Lung (tissue), 12 donors: ENCODE data around the gene PCDHGC5. TPM values are rescaled to one million over a fixed set of nuclear protein-coding genes. Genes with fewer than 3 reads are reported as not detected.

Experiments used
- ATAC-seq: fragments of 200-7000 bp; cut with Tn5 transposase; one replicate; pipeline ENCODE4 v1.9.1; 2020; ENCODE audit warnings: moderate number of reproducible peaks; ENCODE audit not compliant: insufficient read depth, low FRiP score
- DNase-seq, 3 donors: peaks; one replicate each; pipeline ENCODE4 v3.0.0-alpha.2; 2013 to 2017
- H3K27ac ChIP-seq, 2 donors: one replicate each; pipeline ENCODE4 v1.5.1; 2013; ENCODE audit warnings: mild to moderate bottlenecking in 2 of 2, moderate library complexity in 2 of 2, control low read depth in 1 of 2, inconsistent platforms in 1 of 2, low read depth in 1 of 2, low read length in 1 of 2
- H3K27me3 ChIP-seq, 3 donors: one replicate each; pipeline ENCODE4 v1.5.1; 2013; ENCODE audit warnings: low read length in 2 of 3; ENCODE audit not compliant: control insufficient read depth in 3 of 3, insufficient read depth in 3 of 3
- H3K36me3 ChIP-seq, 4 donors: one replicate each; pipeline ENCODE4 v1.5.1; 2013; ENCODE audit warnings: low read length in 4 of 4, mild to moderate bottlenecking in 1 of 4, moderate library complexity in 1 of 4; ENCODE audit not compliant: control insufficient read depth in 4 of 4, insufficient read depth in 4 of 4
- H3K4me1 ChIP-seq, 5 donors: one replicate each; pipeline ENCODE4 v1.5.1; 2013; ENCODE audit warnings: low read length in 5 of 5, mild to moderate bottlenecking in 2 of 5, moderate library complexity in 1 of 5; ENCODE audit not compliant: control insufficient read depth in 5 of 5, insufficient read depth in 5 of 5
- H3K4me3 ChIP-seq: one replicate; pipeline ENCODE4 v1.5.1; 2013; ENCODE audit warnings: mild to moderate bottlenecking, control low read depth, moderate library complexity
- H3K9ac ChIP-seq, 2 donors: one replicate each; pipeline ENCODE4 v1.5.1; 2013; ENCODE audit warnings: low read length in 2 of 2, control low read depth in 1 of 2; ENCODE audit not compliant: insufficient read depth in 1 of 2
- H3K9me3 ChIP-seq, 4 donors: one replicate each; pipeline ENCODE4 v1.5.1; 2013; ENCODE audit warnings: low read length in 3 of 4, mild to moderate bottlenecking in 1 of 4, moderate library complexity in 1 of 4; ENCODE audit not compliant: control insufficient read depth in 4 of 4, insufficient read depth in 3 of 4
- CTCF ChIP-seq: IDR thresholded peaks from 2 replicates; pipeline ENCODE4 v1.5.1; 2012; ENCODE audit warnings: mild to moderate bottlenecking; ENCODE audit errors: control extremely low read depth, extremely low read depth
- WGBS, 2 donors: extraction: QIAGEN DNeasy Blood & Tissue Kit; methylation state at CpG; one replicate each; pipeline ENCODE4 v1.1.7; 2013; 5-methylcytosine and 5-hydroxymethylcytosine counted together
- polyA plus RNA-seq, 2 donors: library from polyadenylated mRNA; stranded (reverse); fragments of 200-250 nt; gene quantifications; one replicate each; pipeline ENCODE4 v1.2.1, GENCODE V29; 2013
- total RNA-seq, 2 donors: library from RNA; depleted of rRNA in 1 of 2; stranded (reverse); fragments of >200 nt in 1 of 2; gene quantifications; one replicate each; pipeline ENCODE4 v1.2.1, GENCODE V29; 2014 to 2021
- donor health status: control.
- donor health status: control.
- donor health status: Bipolar disorder and iron deficiency.
- donor health status: healthy.
- donor health status: DM: yes; HTN: yes; CAD: no.

The PCDHGC5 gene
- total and polyA plus RNA-seq, 4 donors: 0.14 to 5.1 (median 1.5) TPM

GRCh38 chr5:141515946-141516671, 27.2 kb downstream of the PCDHGC5 start:
- H3K4me1 ChIP-seq: peaks cover 11 to 73% (median 23%) of the 10 kb centered on the region in 5 donors
- WGBS, 2 donors: 74 to 89% methylated on average over 4 of the region's 4 CpGs
- ATAC-seq (no peak), DNase-seq (no peak)
- no peaks in the 10 kb centered on the region for H3K9me3 ChIP-seq
- no peak for TF ChIP-seq CTCF
- peaks cover 6 to 37% (median 16%) of the 10 kb centered on the region in 4 donors for H3K36me3 ChIP-seq
- no peaks in the 10 kb centered on the region for H3K27me3 ChIP-seq
- H3K27ac ChIP-seq: peak overlapping the region in 1 of 2 donors; percentile 59
- no peak overlapping the region for H3K9ac ChIP-seq
- no peak overlapping the region for H3K4me3 ChIP-seq

GRCh38 chr5:141516672-141517025, 27.8 kb downstream of the PCDHGC5 start:
- WGBS, 2 donors: 70 to 86% methylated on average over 8 of the region's 8 CpGs

GRCh38 chr5:141517312-141517711, 28.4 kb downstream of the PCDHGC5 start:
- Histone ChIP-seq H3K27ac (peak overlapping the region in 1 of 2 donors; percentile 78), H3K9ac (no peak overlapping the region), H3K36me3 (peaks cover 6 to 32% (median 7%) of the 10 kb centered on the region in 4 donors), H3K4me1 (peaks cover 19 to 83% (median 30%) of the 10 kb centered on the region in 5 donors), H3K27me3 (no peaks in the 10 kb centered on the region), H3K4me3 (no peak overlapping the region), H3K9me3 (no peaks in the 10 kb centered on the region)
- 48 to 73% methylated on average over 8 of the region's 8 CpGs for WGBS, 2 donors
- ATAC-seq: no peak
- no peak for DNase-seq
- TF ChIP-seq CTCF: no peak

More at GRCh38 chr5:141516672-141517025, 27.8 kb downstream of the PCDHGC5 start:
- TF ChIP-seq CTCF: no peak
- H3K36me3 ChIP-seq: peaks cover 6 to 32% (median 11%) of the 10 kb centered on the region in 4 donors
- H3K9ac ChIP-seq: no peak overlapping the region
- peak overlapping the region in 1 of 2 donors; percentile 59 for H3K27ac ChIP-seq
- ATAC-seq: no peak
- DNase-seq: no peak
- H3K9me3 ChIP-seq: no peaks in the 10 kb centered on the region
- no peak overlapping the region for H3K4me3 ChIP-seq
- H3K27me3 ChIP-seq: no peaks in the 10 kb centered on the region
- peaks cover 12 to 78% (median 24%) of the 10 kb centered on the region in 5 donors for H3K4me1 ChIP-seq
